ENCODE results near the gene EML3. TPM values are rescaled to one million over a fixed set of nuclear protein-coding genes. Genes with fewer than 3 reads are reported as not detected.
A peak's percentile ranks its signal among the peaks of the same experiment; 100 is the strongest.
"Not testable (repeated sequence)": the region's sequence is repeated elsewhere in the genome, so short reads cannot be mapped to it uniquely, and the experiment has no call there.

EML3 gene, protein sequence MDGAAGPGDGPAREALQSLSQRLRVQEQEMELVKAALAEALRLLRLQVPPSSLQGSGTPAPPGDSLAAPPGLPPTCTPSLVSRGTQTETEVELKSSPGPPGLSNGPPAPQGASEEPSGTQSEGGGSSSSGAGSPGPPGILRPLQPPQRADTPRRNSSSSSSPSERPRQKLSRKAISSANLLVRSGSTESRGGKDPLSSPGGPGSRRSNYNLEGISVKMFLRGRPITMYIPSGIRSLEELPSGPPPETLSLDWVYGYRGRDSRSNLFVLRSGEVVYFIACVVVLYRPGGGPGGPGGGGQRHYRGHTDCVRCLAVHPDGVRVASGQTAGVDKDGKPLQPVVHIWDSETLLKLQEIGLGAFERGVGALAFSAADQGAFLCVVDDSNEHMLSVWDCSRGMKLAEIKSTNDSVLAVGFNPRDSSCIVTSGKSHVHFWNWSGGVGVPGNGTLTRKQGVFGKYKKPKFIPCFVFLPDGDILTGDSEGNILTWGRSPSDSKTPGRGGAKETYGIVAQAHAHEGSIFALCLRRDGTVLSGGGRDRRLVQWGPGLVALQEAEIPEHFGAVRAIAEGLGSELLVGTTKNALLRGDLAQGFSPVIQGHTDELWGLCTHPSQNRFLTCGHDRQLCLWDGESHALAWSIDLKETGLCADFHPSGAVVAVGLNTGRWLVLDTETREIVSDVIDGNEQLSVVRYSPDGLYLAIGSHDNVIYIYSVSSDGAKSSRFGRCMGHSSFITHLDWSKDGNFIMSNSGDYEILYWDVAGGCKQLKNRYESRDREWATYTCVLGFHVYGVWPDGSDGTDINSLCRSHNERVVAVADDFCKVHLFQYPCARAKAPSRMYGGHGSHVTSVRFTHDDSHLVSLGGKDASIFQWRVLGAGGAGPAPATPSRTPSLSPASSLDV
- 100 to 1,000 TPM; 132 to 148 TPM for total RNA-seq

DNA sequence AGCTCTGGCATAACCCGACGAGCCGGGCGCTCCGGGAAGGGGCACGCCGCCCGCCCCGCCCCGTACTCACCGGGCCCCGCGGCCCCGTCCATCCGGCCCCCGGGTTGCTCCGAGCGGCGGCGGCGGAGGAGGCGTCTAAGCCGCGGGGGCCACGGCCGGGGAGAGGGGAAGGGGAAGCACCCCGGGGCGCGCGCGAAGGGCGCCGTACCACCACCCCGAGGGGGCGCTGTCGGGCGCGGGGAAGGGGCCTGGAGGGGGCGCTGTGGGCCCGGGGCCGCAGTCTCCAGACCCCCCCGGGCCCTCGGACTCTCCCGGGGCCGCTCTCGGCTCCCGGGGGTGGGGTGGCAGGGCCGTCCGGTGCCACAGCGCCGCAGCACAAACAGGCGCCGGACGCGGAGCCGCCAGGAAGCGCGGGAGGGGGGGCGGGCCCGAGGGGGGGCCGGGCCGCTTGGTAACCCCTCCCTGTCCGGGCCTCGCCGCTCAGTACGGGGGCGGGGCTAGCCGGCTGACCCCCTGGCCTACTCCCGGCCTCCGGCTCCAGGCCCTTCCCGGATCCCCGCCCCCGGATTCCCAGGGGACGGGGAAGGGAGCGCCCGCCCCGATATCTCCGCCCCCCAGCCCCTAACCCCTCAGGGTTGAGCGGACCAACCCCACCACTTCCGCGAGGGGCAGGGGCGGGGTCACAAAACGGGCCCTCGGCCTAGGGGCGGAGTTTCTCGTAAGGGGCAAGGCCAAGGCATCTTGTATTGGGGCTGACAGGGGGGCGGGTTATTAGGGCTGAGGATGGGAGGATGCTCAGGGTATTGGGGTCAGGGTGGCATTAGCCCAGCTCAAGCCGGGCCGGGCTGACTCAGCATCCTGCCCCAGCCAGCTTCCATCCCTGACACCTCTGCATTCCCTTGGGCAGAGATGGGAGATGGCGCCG lies at the start of gene EML3, which contains the start of gene ROM1:
Gene EML3 (minus strand): TSS at position 410 of the 925 bp plus-strand sequence. CDS start 318 bp downstream, at position 92.
Gene ROM1 (plus strand): TSS at position 892 of the 925 bp plus-strand sequence. CDS start 25 bp downstream, at position 917.
- peaks cover 60% of the 10 kb centered on the region for H3K4me1 Mint-ChIP-seq (ENCODE audit: low read depth)
- no peaks in the 10 kb centered on the region for H3K27me3 Mint-ChIP-seq (ENCODE audit: low read depth)
- H3K4me3 Mint-ChIP-seq, result peak within 1 kb of the TSS; percentile 96 to 98
- no peaks in the 10 kb centered on the region for H3K9me3 Mint-ChIP-seq
- H3K36me3 Mint-ChIP-seq (ENCODE audit: insufficient read depth in 2 of 2), result peaks cover 9 to 14% of the 10 kb centered on the region in 2 donors
- H3K27ac Mint-ChIP-seq, result peak within 1 kb of the TSS; percentile 97
- DNase-seq (peak; percentile 91 to 92), ATAC-seq (replicated peaks in 1 of 2) (peak; percentile 75 to 77)

DNA sequence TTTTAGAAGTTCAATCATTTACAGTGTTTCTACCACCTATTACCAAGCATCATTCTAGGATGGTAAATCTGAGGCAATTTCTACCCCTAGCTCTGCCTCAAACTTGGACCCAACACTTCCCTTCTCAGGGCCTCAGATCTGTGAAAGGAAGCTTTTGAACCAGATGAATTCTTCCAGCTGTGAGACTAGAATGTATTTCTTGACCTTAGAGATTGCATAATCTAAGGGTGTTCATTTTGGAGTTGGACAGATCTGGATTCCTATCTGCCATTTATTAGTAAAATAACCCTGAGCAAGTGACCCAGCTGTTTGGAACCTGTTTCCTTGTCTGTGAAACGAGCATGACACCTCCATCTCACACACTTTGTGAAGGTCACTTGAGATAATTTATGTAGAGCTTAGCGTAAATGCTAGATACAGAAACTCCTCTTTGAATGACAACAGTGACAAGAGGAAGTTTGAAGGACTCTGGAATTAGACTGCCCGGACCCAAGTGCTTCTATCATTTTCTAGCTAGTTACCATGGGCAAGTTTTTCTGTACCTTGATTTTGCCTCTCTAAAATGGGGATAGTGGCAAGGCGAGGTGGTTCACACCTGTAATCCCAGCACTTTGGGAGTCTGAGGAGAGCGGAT lies 44.3 kb upstream of the EML3 start:
- no peak for DNase-seq
- no peak overlapping the region for H3K4me3 Mint-ChIP-seq
- no peaks in the 10 kb centered on the region for H3K9me3 Mint-ChIP-seq
- H3K36me3 Mint-ChIP-seq (ENCODE audit: insufficient read depth in 2 of 2), result no peaks in the 10 kb centered on the region
- peak overlapping the region; percentile 36 for H3K27ac Mint-ChIP-seq
- H3K4me1 Mint-ChIP-seq (ENCODE audit: low read depth), result peaks cover 24% of the 10 kb centered on the region
- H3K27me3 Mint-ChIP-seq (ENCODE audit: low read depth), result no peaks in the 10 kb centered on the region
- no peak for ATAC-seq (replicated peaks in 1 of 2)

DNA sequence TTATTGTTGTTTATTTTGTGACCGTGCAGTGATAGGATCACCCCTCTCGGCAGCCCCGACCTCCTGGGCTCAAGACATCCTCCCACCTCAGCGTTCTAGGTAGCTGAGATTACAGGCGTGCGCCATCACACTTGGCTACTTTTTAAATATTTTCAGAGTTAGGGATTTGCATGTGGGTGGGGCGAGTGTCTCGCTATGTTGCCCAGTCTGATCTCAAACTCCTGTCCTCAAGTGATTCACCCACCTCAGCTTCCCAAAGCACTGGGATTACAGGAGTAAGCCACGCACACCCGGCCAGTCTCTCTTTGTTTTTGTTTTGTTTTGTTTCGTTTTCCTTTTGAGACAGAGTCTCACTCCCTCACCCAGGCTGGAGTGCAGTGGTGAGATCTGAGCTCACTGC lies 41.7 kb upstream of the EML3 start:
- Mint-ChIP-seq H3K4me3 (peak overlapping the region; percentile 56 to 96), H3K9me3 (no peaks in the 10 kb centered on the region), H3K27ac (peak overlapping the region; percentile 31), H3K27me3 (ENCODE audit: low read depth) (no peaks in the 10 kb centered on the region), H3K4me1 (ENCODE audit: low read depth) (peaks cover 36% of the 10 kb centered on the region), H3K36me3 (ENCODE audit: insufficient read depth in 2 of 2) (no peaks in the 10 kb centered on the region)
- DNase-seq (no peak), ATAC-seq (replicated peaks in 1 of 2) (no peak)

DNA sequence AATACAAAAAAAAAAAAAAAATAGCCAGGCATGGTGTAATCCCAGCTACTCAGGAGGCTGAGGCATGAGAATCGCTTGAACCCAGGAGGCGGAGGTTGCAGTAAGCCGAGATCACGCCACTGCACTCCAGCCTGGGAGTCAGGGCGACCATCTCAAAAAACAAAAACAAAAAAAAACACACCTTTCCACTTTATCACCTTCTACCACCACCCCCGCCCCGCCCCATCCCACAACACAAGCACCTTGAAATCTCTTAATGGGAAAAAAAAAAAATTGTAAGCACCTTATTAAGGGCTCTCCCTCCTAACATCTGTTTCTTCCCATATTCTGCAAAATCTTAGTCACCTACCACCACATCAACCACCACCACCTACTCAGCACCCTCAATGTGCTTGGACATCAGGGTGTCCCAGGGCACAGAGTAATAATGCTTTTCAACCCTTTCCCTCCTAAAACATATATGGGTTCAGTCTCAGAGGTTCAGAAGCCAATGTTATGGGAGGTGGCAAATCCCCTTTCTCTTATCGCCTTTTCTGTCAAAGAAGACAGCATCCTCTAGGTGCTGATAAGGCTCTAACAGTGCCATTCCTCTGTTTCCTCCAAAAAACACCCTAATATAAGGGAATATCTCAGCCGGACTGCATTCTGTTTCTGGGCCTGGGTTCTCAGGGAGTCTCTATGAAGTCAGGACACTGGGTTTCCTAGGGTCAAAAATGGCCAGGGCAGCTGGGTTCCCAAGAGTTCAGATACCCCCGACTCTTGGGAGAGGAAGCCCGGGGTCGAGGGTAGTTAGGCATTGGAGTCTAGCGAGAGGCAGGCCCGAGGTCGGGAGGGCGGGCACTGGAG lies 39.8 kb upstream of the EML3 start:
- Mint-ChIP-seq H3K27me3 (ENCODE audit: low read depth) (no peaks in the 10 kb centered on the region), H3K9me3 (no peaks in the 10 kb centered on the region), H3K4me3 (peak overlapping the region; percentile 93 to 96), H3K27ac (peak overlapping the region; percentile 81), H3K36me3 (ENCODE audit: insufficient read depth in 2 of 2) (no peaks in the 10 kb centered on the region), H3K4me1 (ENCODE audit: low read depth) (peaks cover 36% of the 10 kb centered on the region)
- DNase-seq (no peak), ATAC-seq (replicated peaks in 1 of 2) (peak in 1 of 2 donors; percentile 10)

DNA sequence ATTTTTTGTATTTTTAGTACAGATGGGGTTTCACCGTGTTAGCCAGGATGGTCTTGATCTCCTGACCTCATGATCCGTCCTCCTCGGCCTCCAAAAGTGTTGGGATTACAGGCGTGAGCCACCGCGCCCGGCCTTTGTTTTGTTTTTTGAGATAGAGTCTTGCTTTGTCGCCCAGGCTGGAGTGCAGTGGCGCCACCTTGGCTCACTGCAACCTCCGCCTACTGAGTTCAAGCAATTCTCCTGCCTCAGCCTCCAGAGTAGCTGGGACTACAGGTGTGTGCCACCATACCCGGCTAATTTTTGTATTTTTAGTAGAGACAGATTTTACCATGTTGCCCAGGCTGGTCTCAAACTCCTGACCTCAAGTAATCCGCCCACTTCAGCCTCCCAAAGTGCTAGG lies 37.7 kb upstream of the EML3 start:
- not testable (repeated sequence) for H3K9me3 Mint-ChIP-seq; H3K4me3 Mint-ChIP-seq; H3K36me3 Mint-ChIP-seq (ENCODE audit: insufficient read depth in 2 of 2); DNase-seq; H3K27ac Mint-ChIP-seq; ATAC-seq (replicated peaks in 1 of 2); H3K27me3 Mint-ChIP-seq (ENCODE audit: low read depth)
- peaks cover 45% of the 10 kb centered on the region for H3K4me1 Mint-ChIP-seq (ENCODE audit: low read depth)

DNA sequence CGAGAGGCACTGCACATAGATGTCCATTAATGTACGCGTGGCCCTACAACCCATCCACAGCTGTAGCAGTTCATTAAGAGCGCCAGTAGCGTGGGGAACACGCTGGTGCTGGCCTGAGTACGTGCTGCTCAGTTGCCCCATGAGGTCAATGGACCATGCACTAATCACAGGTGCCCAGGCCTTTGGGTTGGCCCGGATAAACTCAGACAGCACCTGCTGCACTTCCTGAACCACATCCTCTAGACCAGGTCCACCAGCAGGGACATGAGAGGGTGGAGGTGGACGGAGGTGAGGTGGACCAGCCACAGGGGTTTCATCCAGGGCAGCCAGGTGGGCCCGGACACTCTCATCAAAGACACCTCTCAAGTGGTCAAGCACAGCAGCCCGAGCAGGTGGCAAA lies 36.9 kb upstream of the EML3 start:
- no peak for DNase-seq
- Mint-ChIP-seq H3K27me3 (ENCODE audit: low read depth) (no peaks in the 10 kb centered on the region), H3K4me1 (ENCODE audit: low read depth) (peaks cover 47% of the 10 kb centered on the region), H3K27ac (no peak overlapping the region), H3K9me3 (no peaks in the 10 kb centered on the region), H3K36me3 (ENCODE audit: insufficient read depth in 2 of 2) (peaks cover 3% of the 10 kb centered on the region in 2 donors), H3K4me3 (no peak overlapping the region)
- ATAC-seq (replicated peaks in 1 of 2), result no peak

DNA sequence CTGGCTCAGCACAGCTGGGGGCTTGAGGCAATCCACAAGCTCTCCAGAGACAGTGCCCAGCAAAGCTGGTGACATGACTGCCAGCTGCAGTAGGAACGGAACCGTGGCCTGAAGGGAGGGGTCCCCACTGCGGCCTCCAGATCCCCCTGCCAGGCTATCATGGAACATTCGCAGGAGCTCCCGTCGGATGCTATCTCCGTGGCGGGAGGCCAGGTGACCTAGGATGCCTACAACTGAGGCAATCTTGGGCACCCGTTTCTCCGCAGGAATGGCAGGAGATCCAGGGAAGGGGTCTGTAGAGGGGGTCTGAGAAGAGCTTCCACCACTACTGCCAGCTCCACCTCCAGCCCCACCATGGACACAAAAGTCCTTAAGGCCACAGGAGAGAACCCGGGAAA lies 36.4 kb upstream of the EML3 start:
- H3K27ac Mint-ChIP-seq, result no peak overlapping the region
- no peak for ATAC-seq (replicated peaks in 1 of 2)
- H3K9me3 Mint-ChIP-seq, result no peaks in the 10 kb centered on the region
- no peak overlapping the region for H3K4me3 Mint-ChIP-seq
- H3K36me3 Mint-ChIP-seq (ENCODE audit: insufficient read depth in 2 of 2), result peaks cover 5 to 6% of the 10 kb centered on the region in 2 donors
- H3K4me1 Mint-ChIP-seq (ENCODE audit: low read depth), result peaks cover 47% of the 10 kb centered on the region
- DNase-seq, result no peak
- no peaks in the 10 kb centered on the region for H3K27me3 Mint-ChIP-seq (ENCODE audit: low read depth)

DNA sequence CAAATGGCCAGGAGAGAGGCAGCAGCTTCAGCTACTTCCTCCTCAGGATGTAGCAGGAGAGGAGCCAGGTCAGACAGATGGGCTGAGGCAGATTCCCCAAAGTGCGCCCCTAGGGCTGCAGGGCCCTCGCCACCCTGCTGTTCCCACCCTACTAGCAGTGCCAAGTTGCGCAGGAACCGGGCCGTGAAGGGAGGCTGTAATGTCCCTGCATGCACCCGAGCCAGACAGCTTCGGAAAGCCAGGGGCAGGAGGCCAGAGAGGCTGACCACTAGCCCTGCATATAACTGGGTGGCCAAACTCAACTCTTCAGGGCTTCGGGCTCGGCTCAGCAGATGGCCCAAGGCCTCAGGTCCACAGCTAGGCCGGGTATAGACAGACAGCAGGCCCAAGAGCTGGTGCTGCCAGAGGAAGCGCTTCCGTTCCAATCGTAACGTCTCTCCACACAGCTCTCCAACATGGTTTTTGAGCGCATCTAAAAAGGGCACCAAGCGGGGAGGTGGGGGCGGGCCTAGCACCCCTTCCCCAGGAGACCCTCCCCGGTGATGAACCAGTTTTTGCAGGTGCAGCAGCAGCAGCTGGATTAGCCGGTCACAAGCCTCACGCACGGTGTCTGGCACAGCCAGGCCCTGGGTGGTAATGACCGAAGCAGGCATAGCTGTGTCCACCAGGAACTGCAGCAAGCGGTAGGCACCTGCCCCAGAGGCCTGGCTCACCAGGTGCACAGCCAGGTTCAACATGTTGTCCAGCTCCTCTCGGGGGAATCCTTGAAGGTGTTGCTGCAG lies 35.8 kb upstream of the EML3 start:
- Mint-ChIP-seq H3K4me3 (no peak overlapping the region), H3K4me1 (ENCODE audit: low read depth) (peaks cover 45% of the 10 kb centered on the region), H3K27me3 (ENCODE audit: low read depth) (no peaks in the 10 kb centered on the region), H3K27ac (no peak overlapping the region), H3K9me3 (no peaks in the 10 kb centered on the region), H3K36me3 (ENCODE audit: insufficient read depth in 2 of 2) (peaks cover 5 to 7% of the 10 kb centered on the region in 2 donors)
- ATAC-seq (replicated peaks in 1 of 2) (no peak), DNase-seq (no peak)

DNA sequence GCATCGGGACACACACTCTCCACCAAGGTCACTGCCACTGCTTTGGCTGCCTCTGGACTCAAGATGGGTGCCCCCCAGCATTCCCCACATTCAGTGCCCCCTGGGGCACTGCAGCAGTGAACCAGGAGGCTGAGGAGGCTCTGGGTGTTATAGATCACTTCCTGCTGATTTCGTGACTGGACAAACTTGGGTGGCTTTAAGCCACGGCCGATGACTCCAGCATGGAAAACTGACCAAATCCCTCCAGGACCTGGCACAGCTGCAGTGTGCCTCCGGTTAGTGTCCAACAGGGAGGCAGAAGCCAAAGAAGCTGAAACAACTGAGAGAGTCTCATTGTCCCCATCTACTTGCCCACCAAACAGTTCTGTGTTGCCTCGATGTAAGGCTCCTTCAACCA lies 35.0 kb upstream of the EML3 start:
- Mint-ChIP-seq H3K27ac (no peak overlapping the region), H3K36me3 (ENCODE audit: insufficient read depth in 2 of 2) (peaks cover 5 to 7% of the 10 kb centered on the region in 2 donors), H3K9me3 (no peaks in the 10 kb centered on the region), H3K4me1 (ENCODE audit: low read depth) (peaks cover 45% of the 10 kb centered on the region), H3K27me3 (ENCODE audit: low read depth) (no peaks in the 10 kb centered on the region), H3K4me3 (no peak overlapping the region)
- no peak for DNase-seq
- ATAC-seq (replicated peaks in 1 of 2), result no peak

DNA sequence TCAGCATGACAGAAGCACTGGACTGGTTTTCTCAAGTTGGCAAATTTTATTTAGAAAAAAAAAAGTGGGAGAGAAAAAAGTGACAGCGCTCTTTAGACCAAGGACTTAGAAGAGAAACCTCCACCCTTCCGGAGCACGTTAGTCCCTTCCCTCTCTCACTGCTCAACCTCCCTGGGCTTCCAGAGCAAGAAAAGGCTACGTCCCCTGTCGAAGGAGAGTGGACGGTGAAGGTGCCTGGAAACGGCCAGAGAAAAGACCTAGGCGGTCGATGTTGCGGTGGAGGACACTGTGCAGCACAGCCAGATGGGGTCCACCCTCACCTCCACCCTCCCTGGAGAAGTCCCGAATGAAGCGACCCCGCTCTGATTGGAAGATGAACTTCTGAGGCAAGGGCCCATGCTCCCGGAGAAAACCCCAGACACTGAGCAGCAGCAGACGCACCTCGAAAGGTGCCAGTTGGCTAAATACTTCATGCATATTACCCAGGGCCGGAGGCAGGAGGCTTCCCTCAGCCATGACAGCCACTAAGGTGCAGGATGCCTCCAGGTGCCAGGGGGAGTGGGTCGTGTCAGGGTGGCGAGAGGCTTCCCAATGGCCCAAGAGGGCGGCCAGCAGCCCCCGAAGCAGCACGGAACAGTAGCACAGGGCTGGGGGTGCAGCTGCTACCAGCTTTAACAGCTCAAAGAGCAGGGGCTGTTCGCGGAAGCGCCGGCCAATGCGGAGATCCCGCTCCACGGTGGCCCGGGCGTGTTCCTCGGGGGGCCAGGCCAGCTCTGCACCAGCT lies 34.4 kb upstream of the EML3 start:
- ATAC-seq (replicated peaks in 1 of 2) (no peak), DNase-seq (no peak)
- Mint-ChIP-seq H3K9me3 (no peaks in the 10 kb centered on the region), H3K36me3 (ENCODE audit: insufficient read depth in 2 of 2) (peaks cover 5 to 7% of the 10 kb centered on the region in 2 donors), H3K27ac (peak overlapping the region; percentile 90), H3K27me3 (ENCODE audit: low read depth) (no peaks in the 10 kb centered on the region), H3K4me3 (peak overlapping the region; percentile 97 to 99), H3K4me1 (ENCODE audit: low read depth) (peaks cover 45% of the 10 kb centered on the region)
